ENCODE measurements around the gene SMNDC1.
"Not testable (repeated sequence)": the region's sequence is repeated elsewhere in the genome, so short reads cannot be mapped to it uniquely, and the experiment has no call there.

SMNDC1 gene

DNA sequence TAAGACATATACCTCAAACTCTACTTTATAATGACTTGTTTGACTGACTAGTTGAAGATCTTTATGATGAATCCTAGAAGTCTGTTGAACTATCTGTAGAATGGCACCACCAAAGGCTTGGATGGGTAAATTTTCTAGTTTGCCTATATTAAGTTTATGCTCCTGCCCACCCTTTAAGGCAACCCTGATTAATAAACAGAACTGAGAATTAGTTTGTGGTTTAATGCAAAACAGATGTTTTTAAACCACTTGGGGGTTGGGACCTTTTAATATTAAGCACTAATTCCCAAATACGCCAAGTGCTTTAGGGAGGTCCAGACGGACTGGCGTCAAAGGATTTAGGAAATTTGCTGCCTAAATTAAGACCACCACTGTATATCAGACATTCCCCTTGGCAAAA lies 20.5 kb downstream of the SMNDC1 start:
- no peak for DNase-seq (ENCODE audit: low read depth)

DNA sequence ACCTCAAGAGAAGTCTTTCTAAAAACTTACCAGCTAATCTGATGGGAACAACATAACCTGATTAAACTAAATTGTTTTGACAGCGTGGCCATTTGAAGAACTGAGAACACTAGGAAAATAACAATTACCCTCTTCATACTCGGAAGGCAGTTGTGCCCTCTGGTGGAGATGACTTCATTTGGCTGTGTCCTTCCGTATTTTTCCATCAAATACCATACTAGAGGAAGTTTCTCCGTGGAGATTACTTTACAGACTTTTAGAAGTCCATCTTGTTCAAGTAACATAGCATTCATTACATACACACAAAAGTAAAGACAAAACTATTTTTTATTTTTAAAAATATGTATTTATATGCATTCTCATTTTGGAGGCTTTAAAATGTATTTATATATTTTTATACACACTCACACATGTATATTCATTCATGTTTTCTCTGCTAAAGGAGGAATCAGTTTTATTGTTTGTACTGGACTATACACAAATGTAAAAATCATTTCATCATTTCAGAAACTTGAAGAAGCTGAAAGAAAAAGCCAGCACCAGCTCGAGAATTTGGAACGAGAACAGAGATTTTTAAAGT lies 25.2 kb downstream of the SMNDC1 start:
- no peak for DNase-seq (ENCODE audit: low read depth)

GRCh38 chr10:110278562-110279406 lies 25.9 kb downstream of the SMNDC1 start:
- no peak for DNase-seq (ENCODE audit: low read depth)

DNA sequence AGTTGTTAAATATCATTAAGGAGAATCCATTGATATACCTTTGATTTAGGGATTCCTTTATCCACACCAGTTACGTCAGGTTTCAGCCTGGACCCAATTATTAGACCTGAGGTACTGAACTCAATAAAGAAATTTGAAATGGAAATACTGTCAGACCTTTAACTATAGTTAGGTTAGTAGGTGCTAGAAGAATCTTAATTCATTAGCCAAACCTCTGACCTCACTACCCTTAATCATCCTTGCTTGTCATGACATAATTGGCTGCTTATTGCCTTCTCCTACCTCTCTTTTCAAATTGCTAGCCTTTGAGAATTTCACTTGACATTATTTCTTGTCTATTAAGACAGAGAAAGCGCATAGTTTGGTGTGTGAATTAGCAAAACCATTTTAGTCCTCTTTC lies 27.1 kb downstream of the SMNDC1 start:
- DNase-seq (ENCODE audit: low read depth): no peak

GRCh38 chr10:110276603-110277002 lies 28.1 kb downstream of the SMNDC1 start:
- DNase-seq (ENCODE audit: low read depth): no peak

DNA sequence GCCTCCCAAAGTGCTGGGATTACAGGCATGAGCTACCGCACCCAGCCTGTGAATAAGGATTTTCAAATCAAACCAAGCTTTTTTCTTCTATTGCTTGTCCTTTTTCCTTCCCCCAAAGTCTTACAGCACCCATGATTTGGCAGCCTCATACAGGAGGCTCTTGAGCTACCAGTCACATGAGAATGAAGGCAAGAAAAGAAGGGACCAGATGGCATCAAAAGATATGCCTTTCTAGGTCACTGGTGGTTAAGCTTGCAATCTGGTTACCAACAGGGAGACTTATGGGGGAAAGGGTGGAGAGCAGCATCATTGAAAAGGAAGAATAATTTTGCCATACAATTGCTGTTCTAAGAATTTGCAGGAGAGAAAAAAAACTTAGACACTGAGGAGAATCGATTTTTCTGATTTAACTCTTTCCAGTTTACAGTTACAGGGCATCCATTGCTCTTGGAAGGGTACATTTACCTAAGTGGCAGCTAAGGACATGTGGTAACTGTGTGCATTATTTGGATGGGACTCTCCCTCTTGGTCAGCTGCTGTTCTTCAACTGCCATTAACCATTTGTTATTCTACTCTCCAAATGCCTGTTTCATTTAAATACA lies 29.5 kb downstream of the SMNDC1 start:
- no peak for DNase-seq (ENCODE audit: low read depth)

- DNase-seq (ENCODE audit: low read depth): no peak
Observed at GRCh38 chr10:110274647-110275046, 30.1 kb downstream of the SMNDC1 start.

DNA sequence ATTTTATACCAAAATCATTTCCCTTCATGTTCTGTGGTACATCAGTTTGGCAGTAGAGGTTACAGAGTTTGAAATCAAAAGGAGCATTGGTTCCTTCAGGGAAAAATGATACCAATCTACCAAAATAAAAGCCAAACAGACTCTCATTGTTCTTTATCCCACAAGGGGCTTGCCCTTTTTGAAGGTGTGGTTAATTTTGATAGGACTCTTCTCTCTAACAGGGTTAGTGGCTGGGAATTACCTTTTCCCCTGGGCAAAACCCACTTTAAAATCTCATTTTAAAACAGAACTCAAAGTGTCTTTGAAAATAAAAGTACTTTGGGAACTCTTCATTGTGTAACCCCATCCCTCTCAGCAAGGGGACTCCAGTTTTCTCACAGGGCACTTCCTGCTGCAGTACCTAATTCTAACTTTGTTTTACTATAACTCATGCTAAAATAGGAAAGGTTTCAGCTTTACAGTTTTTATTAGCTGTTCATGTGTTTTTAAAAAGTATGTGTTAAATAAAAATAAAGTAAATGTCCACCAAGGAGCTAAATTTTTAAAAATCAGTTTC lies 30.6 kb downstream of the SMNDC1 start:
- no peak for DNase-seq (ENCODE audit: low read depth)

GRCh38 chr10:110273474-110273873 lies 31.2 kb downstream of the SMNDC1 start:
- no peak for DNase-seq (ENCODE audit: low read depth)

- not testable (repeated sequence) for DNase-seq (ENCODE audit: low read depth)
Observed at GRCh38 chr10:110272995-110273394, 31.7 kb downstream of the SMNDC1 start.

DNA sequence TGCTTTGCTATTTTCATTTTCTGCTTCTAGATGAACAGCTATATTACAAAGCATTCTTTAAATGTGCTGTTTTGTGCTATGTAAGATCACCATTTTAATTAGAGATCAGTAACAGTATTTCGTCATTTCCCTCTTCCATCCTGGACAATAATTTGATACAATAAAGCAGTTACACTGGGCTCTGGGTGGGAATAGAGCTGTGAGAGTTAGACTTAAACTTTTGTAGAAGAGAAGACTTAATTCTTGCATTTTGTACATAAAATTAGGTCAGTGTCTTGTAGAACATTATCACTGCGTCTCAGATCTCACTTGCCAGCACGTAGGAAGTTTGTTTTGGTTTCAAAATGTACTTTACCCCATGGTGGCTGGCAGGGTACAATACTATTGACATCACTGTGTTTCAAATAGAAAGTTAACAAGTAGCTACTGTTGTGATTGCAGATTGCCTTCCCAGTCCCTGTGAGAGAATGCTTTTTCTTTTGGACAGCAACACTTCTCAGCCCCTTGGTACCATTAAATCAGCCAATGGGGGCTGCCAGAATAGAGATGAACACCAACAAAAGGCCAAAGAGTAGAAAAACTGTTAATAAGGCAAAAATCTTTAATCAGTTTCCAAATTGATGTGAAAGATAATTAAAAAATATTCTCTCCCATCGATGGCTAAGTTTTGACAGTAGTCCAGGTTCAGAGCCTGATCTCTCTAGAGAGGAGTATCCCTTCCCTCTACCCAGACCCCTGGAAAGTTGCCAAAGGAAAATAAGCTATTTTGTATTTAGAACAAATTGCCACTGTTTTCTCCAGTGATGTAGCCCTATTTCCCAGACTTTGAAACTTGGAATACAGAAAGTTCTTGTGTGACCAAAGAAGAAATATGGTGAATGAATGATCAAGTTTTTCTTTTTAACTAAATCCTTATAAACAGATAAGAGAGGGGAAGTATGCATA lies 35.1 kb downstream of the SMNDC1 start:
- DNase-seq (ENCODE audit: low read depth): no peak

GRCh38 chr10:110268971-110269370 lies 35.7 kb downstream of the SMNDC1 start:
- no peak for DNase-seq (ENCODE audit: low read depth)

DNA sequence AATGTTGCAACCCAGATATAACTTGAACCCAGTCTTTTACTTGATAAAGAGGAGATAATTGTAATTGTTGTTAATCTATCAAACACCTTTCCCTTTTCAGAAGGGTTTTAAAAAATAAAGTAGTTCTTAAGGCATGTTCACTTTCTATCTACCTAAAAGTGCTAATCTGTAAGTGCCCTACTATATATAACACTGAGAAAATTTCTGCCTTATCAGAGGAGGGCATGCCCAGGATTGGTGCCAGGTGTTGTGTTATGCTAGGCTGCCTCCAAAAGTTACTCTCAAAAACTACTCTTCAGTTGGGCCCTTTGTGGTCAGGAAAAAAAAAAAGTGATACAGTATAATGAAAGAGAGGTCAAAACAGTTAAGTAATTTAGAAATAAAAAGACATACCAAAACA lies 36.3 kb downstream of the SMNDC1 start:
- no peak for DNase-seq (ENCODE audit: low read depth)

GRCh38 chr10:110267276-110267675 lies 37.4 kb downstream of the SMNDC1 start:
- DNase-seq (ENCODE audit: low read depth): no peak

- no peak for DNase-seq (ENCODE audit: low read depth)
Observed at GRCh38 chr10:110265573-110266193, 39.0 kb downstream of the SMNDC1 start.

GRCh38 chr10:110263164-110263563 lies 41.6 kb downstream of the SMNDC1 start:
- no peak for DNase-seq (ENCODE audit: low read depth)

DNA sequence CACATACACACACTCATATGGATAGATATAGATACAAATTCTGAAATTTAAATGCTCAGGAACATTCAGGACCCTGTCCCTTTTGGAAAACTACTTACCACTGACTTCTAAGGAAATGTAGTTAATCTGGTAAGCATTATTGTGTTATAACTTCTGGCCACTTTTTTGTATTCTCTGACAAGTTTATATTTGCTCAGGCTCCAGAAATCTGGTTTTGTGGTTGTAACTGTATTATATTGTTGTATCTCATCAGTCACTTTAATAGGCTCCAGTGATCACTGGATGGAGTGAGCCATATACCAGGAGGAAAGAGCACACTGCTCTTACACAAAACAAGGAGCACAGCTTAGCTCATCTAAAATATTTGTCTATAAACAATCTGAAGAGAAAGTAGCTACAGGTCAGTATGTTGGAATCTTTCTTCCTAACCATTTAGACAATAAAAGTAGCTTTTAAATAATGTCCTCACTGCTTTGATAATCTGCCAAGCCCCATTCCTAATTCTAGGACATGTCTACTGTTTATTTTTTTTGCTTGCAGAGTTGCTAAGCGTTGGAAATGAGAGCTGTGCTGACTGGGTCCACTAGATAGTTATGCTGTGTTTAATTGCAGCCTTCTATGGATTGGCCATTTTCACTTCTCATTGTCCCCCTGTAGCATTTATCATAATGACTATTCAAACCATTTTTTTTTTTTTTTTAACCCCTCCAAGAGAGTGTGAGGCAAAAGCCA lies 43.8 kb downstream of the SMNDC1 start:
- no peak for DNase-seq (ENCODE audit: low read depth)

DNA sequence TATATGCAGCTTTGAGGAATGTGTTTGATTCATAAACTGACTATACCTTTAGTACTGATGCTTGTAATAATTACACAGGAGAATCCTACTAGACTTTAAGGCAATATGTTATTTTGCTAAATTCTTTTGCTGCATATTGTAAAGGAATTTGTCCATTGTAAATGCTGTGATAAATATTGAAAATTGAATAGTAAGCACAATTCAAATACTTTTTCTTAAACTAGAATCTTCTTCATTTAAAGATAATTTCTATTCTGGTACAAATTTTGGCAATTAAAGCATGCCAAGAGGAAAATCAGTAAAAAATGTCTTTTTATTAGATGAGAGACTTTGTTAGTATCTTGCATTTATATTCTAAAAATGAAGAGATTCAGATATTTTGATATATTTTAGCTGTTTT lies 45.4 kb downstream of the SMNDC1 start:
- no peak for DNase-seq (ENCODE audit: low read depth)

DNA sequence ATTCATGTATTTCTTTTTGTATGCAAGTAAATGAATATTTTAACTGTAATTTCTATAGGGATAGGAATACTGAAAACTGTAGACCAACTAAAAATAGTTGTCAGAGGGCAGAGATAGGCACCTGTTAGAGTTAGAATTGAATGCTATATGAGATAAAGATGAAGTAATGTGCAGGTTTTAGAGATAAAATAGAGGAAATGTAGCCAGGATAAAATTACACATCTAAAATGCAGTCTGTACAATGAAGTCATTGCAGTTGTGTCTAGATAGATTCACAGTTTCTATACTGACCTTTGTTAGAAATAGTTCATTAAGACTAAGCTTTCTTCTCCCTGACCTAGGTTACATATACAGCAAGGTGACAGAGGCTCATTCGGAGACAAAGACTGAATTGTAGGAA lies 46.2 kb downstream of the SMNDC1 start:
- no peak for DNase-seq (ENCODE audit: low read depth)

DNA sequence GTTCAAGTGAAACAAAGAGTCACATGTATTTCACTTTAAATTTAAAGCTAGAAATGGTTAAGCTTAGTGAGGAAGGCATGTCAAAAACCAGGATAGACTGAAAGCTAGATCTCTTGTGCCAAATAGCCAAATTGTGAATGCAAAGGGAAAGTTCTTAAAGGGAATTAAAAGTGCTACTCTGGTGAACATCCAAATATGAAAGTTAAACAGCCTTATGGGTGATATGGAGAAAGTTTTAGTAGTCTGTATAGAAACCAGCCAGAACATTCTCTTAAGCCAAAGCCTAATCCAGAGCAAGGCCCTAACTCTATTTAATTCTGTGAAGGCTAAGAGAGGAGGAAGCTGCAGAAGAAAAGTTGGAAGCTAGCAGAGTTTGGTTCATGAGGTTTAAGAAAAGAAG lies 50.3 kb downstream of the SMNDC1 start:
- no peak for DNase-seq (ENCODE audit: low read depth)

DNA sequence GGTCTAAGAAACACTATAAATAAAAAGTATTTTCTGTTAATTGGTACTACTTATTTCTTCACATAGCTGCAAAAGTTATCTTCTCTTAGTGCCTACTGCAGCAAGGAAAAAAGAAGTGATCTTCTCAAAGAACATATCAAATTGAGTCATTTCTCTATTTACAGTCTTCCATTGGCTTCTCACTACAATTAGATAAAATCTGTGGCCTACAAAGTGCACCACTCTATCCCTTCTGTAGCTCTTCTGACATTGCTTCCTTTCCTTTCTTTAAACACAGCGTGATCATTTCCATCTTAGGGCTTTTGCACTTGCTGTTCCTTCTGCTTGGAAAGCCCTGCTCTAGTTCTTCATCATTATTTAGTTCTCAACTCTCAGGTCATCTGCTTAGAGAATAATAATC lies 52.6 kb downstream of the SMNDC1 start:
- DNase-seq (ENCODE audit: low read depth): no peak

Measured in T-helper 22 cell (primary cell).